ENCODE results near the gene CHRNA1. TPM values are rescaled to one million over a fixed set of nuclear protein-coding genes. Genes with fewer than 3 reads are reported as not detected.

The CHRNA1 gene
- total and polyA plus RNA-seq, 9 of the 15 experiments (the other 6 are each of a cell fraction or from before 2014, with no cell fraction given) = not detected

DNA sequence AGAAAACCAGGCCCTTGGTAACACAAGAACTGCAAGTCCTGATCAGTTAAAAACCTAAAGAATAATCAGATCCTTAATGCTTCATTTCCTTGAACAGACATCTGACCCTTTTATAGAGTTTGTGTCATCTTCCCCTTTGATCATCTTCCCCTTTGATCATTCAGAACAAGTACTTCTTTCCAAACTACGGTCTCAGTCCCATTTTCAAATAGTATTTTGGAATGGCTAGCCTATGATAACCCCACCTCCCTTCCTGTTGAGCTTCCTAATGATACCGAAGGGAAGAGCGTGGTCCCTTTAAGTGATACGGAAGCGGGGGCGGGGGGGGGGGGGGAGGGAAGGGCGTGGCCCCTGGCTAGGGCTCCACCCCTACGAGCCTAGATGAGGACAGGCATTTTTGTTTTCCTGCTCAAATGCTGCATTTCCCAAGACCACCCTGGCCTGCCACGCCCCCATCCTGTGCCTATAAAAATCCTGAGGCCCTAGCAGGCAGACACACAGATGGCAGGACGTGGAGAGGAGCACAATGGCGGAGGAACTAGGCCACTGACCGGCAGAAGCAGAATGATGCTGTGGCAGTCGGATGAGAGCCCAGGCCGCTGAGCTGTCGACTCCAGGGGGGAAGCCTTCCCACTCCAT lies 24.1 kb upstream of the CHRNA1 start (continued):
- TF ChIP-seq, protein P1, sequence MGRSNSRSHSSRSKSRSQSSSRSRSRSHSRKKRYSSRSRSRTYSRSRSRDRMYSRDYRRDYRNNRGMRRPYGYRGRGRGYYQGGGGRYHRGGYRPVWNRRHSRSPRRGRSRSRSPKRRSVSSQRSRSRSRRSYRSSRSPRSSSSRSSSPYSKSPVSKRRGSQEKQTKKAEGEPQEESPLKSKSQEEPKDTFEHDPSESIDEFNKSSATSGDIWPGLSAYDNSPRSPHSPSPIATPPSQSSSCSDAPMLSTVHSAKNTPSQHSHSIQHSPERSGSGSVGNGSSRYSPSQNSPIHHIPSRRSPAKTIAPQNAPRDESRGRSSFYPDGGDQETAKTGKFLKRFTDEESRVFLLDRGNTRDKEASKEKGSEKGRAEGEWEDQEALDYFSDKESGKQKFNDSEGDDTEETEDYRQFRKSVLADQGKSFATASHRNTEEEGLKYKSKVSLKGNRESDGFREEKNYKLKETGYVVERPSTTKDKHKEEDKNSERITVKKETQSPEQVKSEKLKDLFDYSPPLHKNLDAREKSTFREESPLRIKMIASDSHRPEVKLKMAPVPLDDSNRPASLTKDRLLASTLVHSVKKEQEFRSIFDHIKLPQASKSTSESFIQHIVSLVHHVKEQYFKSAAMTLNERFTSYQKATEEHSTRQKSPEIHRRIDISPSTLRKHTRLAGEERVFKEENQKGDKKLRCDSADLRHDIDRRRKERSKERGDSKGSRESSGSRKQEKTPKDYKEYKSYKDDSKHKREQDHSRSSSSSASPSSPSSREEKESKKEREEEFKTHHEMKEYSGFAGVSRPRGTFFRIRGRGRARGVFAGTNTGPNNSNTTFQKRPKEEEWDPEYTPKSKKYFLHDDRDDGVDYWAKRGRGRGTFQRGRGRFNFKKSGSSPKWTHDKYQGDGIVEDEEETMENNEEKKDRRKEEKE (IDR thresholded peaks at IDR 0.05; ENCODE audit: borderline replicate concordance in 1 of 2, control insufficient read depth in 1 of 2, low read depth in 2 of 2, low read length in 1 of 2) = no peak
- no peak for TF ChIP-seq EHMT2 (IDR thresholded peaks at IDR 0.05)
- no peak for TF ChIP-seq ELF4 (CRISPR knock-in tag; IDR thresholded peaks at IDR 0.05)
- peak; percentile 25; the same call in 1 of the 2 replicates for TF ChIP-seq PHF8 (IDR thresholded peaks at IDR 0.05; ENCODE audit: borderline replicate concordance, low read length)
- TF ChIP-seq, protein P2, sequence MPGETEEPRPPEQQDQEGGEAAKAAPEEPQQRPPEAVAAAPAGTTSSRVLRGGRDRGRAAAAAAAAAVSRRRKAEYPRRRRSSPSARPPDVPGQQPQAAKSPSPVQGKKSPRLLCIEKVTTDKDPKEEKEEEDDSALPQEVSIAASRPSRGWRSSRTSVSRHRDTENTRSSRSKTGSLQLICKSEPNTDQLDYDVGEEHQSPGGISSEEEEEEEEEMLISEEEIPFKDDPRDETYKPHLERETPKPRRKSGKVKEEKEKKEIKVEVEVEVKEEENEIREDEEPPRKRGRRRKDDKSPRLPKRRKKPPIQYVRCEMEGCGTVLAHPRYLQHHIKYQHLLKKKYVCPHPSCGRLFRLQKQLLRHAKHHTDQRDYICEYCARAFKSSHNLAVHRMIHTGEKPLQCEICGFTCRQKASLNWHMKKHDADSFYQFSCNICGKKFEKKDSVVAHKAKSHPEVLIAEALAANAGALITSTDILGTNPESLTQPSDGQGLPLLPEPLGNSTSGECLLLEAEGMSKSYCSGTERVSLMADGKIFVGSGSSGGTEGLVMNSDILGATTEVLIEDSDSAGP (CRISPR knock-in tag; IDR thresholded peaks at IDR 0.05) = peak; percentile 83
- no peak for TF ChIP-seq NELFE (IDR thresholded peaks at IDR 0.05; ENCODE audit: insufficient read depth, insufficient read length)
- TF ChIP-seq ZNF76 (CRISPR knock-in tag; IDR thresholded peaks at IDR 0.05; ENCODE audit: borderline replicate concordance) = no peak
- peak in 1 of 3 experiments; percentile 46 for TF ChIP-seq YY1 (IDR thresholded peaks at IDR 0.05; ENCODE audit: borderline replicate concordance in 1 of 3, control insufficient read depth in 1 of 3, extremely low read depth in 1 of 3, insufficient read depth in 3 of 3, insufficient read length in 1 of 3, insufficient replicate concordance in 2 of 3, low read depth in 1 of 3, low read length in 2 of 3)
- TF ChIP-seq, protein P3, sequence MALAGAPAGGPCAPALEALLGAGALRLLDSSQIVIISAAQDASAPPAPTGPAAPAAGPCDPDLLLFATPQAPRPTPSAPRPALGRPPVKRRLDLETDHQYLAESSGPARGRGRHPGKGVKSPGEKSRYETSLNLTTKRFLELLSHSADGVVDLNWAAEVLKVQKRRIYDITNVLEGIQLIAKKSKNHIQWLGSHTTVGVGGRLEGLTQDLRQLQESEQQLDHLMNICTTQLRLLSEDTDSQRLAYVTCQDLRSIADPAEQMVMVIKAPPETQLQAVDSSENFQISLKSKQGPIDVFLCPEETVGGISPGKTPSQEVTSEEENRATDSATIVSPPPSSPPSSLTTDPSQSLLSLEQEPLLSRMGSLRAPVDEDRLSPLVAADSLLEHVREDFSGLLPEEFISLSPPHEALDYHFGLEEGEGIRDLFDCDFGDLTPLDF (CRISPR knock-in tag; IDR thresholded peaks at IDR 0.05) = no peak
- TF ChIP-seq SPI1 (IDR thresholded peaks at IDR 0.05; ENCODE audit: borderline replicate concordance, low read depth, low read length) = 0 out of 2 replicates have a peak, but pooled peaks have one; percentile 13
- peak; percentile 69 for TF ChIP-seq RBFOX2 (IDR thresholded peaks at IDR 0.05; ENCODE audit: low read depth, low read length)
- no peak for TF ChIP-seq POLR2AphosphoS5 (IDR thresholded peaks at IDR 0.05; ENCODE audit: control insufficient read depth, insufficient read depth, low read depth, low read length)
- peak; percentile 52; the same call in 1 of the 2 replicates for TF ChIP-seq POLR2A (conservative IDR thresholded peaks at IDR 0.05)
- TF ChIP-seq CC2D1A (IDR thresholded peaks at IDR 0.05) = no peak
- TF ChIP-seq SUPT5H (IDR thresholded peaks at IDR 0.05) = peak; percentile 38; the same call in 1 of the 2 replicates
- TF ChIP-seq, protein P4, sequence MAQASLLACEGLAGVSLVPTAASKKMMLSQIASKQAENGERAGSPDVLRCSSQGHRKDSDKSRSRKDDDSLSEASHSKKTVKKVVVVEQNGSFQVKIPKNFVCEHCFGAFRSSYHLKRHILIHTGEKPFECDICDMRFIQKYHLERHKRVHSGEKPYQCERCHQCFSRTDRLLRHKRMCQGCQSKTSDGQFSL (CRISPR knock-in tag; IDR thresholded peaks at IDR 0.05) = peak; percentile 25; the same call in 1 of the 2 replicates
- TF ChIP-seq, protein P4 (tag; IDR thresholded peaks at IDR 0.05) = peak in 1 of 2 experiments; percentile 74; a peak in 2 of 4 replicates
- TF ChIP-seq GTF2A2 (tag; IDR thresholded peaks at IDR 0.05) = peak; percentile 68; the same call in 1 of the 2 replicates
- TF ChIP-seq POLR2G (IDR thresholded peaks at IDR 0.05; ENCODE audit: low read depth, low read length) = peak; percentile 69
- TF ChIP-seq GTF2E2 (tag; IDR thresholded peaks at IDR 0.05) = no peak

Data from K562 (cell line).